MM.1S (cell line): ENCODE data around the gene TACO1.

Source experiments
- CTCF ChIP-seq: fragments of 300-600 bp; sonication (generic); IDR thresholded peaks from 2 replicates; pipeline ENCODE4 v1.5.1; 2016; ENCODE audit warnings: antibody characterized with exemption, low read length, mixed read lengths
- EZH2 ChIP-seq: fragments of 300-600 bp; sonication (generic); optimal IDR thresholded peaks from 2 replicates; pipeline ENCODE3; 2017; ENCODE audit warnings: low read depth, mild to moderate bottlenecking, antibody characterized with exemption, low read length, mixed read lengths
- EZH2phosphoT487 ChIP-seq: fragments of 300-600 bp; sonication (generic); IDR thresholded peaks from 2 replicates; pipeline ENCODE4 v1.6.1; 2018; ENCODE audit warnings: antibody characterized with exemption, low read length

- no peak for TF ChIP-seq CTCF
- TF ChIP-seq EZH2phosphoT487 = no peak
- TF ChIP-seq EZH2 = no peak
Measured at GRCh38 chr17:63641692-63642448, 41.2 kb downstream of the TACO1 start.
